Heart left ventricle (tissue), 13 donors: ENCODE data around the gene SPATC1L.

ENCODE experiments used
- POLR2A ChIP-seq, 2 donors: fragments of 450-650 bp; IDR thresholded peaks; one replicate each; pipeline ENCODE4 v1.6.1; 2017; ENCODE audit warnings: antibody characterized with exemption in 2 of 2, mild to moderate bottlenecking in 2 of 2, moderate library complexity in 2 of 2
- TF ChIP-seq, protein P1 (sequence below), 12 donors: fragments of 200-600 bp; sonication (generic) in 4 of 12; IDR thresholded peaks; one replicate each; pipeline versions ENCODE4 v1.5.0 to v1.8.0; 2018 to 2022; ENCODE audit warnings: antibody characterized with exemption in 12 of 12, mild to moderate bottlenecking in 5 of 12
- donor health status: ischemic (EF 13 %, LVEDD 7.1; RV severe dilation, severe dysfunction).
- donor health status: DM: no; HTN: yes; CAD: no.
- donor health status: DM: no; HTN: no; CAD: no.
- donor health status: ischemic (EF 25% LVEDD 6.9; RV normal size, moderate dysfunction).
- donor health status: ischemic (EF 25% LVEDD 5.7; RV mildly dilated, moderate dysfunction).
- donor health status: ischemic (EF 35%, LVEDD 5.7; RV mildly dilated, moderate dysfunction).
- donor health status: nonischemic (EF 11% LVEDD 7.7; RV severe dilation, severe dysfunction).
- donor health status: DM: yes; HTN: yes; CAD: no.
- donor health status: PGD.
- donor health status: ischemic (EF 29% LVEDD 5.4; RV normal size, mild dysfunction).
- donor health status: nonischemic (EF 23%, LVEDD 6.1; RV moderate dilation, normal function).

- TF ChIP-seq, protein P1, sequence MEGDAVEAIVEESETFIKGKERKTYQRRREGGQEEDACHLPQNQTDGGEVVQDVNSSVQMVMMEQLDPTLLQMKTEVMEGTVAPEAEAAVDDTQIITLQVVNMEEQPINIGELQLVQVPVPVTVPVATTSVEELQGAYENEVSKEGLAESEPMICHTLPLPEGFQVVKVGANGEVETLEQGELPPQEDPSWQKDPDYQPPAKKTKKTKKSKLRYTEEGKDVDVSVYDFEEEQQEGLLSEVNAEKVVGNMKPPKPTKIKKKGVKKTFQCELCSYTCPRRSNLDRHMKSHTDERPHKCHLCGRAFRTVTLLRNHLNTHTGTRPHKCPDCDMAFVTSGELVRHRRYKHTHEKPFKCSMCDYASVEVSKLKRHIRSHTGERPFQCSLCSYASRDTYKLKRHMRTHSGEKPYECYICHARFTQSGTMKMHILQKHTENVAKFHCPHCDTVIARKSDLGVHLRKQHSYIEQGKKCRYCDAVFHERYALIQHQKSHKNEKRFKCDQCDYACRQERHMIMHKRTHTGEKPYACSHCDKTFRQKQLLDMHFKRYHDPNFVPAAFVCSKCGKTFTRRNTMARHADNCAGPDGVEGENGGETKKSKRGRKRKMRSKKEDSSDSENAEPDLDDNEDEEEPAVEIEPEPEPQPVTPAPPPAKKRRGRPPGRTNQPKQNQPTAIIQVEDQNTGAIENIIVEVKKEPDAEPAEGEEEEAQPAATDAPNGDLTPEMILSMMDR (IDR thresholded peaks at IDR 0.05): no peak
- TF ChIP-seq POLR2A (IDR thresholded peaks at IDR 0.05): no peak
Observed at GRCh38 chr21:46124926-46125845, 59.1 kb downstream of the SPATC1L start.
